HEK293 (cell line): ENCODE results near the gene ADAMTS17.

Source experiments
- BCL11A ChIP-seq: fragments of 450-650 bp; formaldehyde crosslinking; IDR thresholded peaks from 2 replicates; pipeline ENCODE4 v1.5.1; 2016; ENCODE audit warnings: low read depth, missing biosample characterization, missing genetic modification characterization
- KLF10 ChIP-seq: fragments of 450-650 bp; IDR thresholded peaks from 2 replicates; pipeline ENCODE4 v1.5.1; 2018; ENCODE audit warnings: missing biosample characterization, mild to moderate bottlenecking, missing genetic modification characterization
- ZNF221 ChIP-seq: fragments of 450-650 bp; formaldehyde crosslinking; IDR thresholded peaks from 2 replicates; pipeline ENCODE4 v1.5.1; 2017; ENCODE audit warnings: missing biosample characterization, missing genetic modification characterization, borderline replicate concordance
- ZNF48 ChIP-seq: fragments of 450-650 bp; formaldehyde crosslinking; IDR thresholded peaks from 2 replicates; pipeline ENCODE4 v1.5.1; 2016; ENCODE audit warnings: missing biosample characterization, missing genetic modification characterization
- ZNF747 ChIP-seq: fragments of 450-650 bp; formaldehyde crosslinking; IDR thresholded peaks from 2 replicates; pipeline ENCODE4 v1.5.1; 2016; ENCODE audit warnings: missing biosample characterization, missing genetic modification characterization
- TF ChIP-seq, protein P1 (sequence below): fragments of 450-650 bp; formaldehyde crosslinking; IDR thresholded peaks from 2 replicates; pipeline ENCODE4 v1.5.1; 2016; ENCODE audit warnings: missing biosample characterization, missing genetic modification characterization
- TF ChIP-seq, protein P2 (sequence below): fragments of 450-650 bp; formaldehyde crosslinking; IDR thresholded peaks from 2 replicates; pipeline ENCODE4 v1.5.1; 2016; ENCODE audit warnings: missing biosample characterization, missing genetic modification characterization
- TF ChIP-seq, protein P3 (sequence below): fragments of 450-650 bp; formaldehyde crosslinking; IDR thresholded peaks from 2 replicates; pipeline ENCODE4 v1.5.1; 2017; ENCODE audit warnings: missing biosample characterization, mild to moderate bottlenecking, missing genetic modification characterization, moderate library complexity

DNA sequence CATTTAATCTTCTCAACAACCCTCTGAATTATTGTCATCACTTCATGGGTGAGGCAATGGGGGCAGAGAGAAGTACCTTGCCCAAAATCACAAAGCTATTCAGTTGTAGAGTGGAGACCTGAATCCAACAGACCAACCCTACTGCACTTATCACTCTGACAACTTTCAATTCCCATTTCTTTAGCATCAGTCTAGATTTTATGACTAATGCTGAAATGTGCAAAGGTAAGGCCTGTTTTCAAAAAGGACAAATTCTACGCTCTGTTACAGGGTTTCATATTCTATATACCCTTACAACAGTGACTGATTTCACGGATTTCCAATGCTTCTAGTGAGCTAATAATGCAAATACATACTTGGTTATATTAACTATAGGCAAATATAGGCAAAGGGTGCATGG, 286.0 kb downstream of the ADAMTS17 start:
- TF ChIP-seq ZNF221 (tag by site-specific recombination) = no peak
- TF ChIP-seq KLF10 (tag by site-specific recombination) = no peak
- TF ChIP-seq, protein P1, sequence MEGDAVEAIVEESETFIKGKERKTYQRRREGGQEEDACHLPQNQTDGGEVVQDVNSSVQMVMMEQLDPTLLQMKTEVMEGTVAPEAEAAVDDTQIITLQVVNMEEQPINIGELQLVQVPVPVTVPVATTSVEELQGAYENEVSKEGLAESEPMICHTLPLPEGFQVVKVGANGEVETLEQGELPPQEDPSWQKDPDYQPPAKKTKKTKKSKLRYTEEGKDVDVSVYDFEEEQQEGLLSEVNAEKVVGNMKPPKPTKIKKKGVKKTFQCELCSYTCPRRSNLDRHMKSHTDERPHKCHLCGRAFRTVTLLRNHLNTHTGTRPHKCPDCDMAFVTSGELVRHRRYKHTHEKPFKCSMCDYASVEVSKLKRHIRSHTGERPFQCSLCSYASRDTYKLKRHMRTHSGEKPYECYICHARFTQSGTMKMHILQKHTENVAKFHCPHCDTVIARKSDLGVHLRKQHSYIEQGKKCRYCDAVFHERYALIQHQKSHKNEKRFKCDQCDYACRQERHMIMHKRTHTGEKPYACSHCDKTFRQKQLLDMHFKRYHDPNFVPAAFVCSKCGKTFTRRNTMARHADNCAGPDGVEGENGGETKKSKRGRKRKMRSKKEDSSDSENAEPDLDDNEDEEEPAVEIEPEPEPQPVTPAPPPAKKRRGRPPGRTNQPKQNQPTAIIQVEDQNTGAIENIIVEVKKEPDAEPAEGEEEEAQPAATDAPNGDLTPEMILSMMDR = no peak
- TF ChIP-seq BCL11A (tag by site-specific recombination) = no peak
- TF ChIP-seq, protein P2, sequence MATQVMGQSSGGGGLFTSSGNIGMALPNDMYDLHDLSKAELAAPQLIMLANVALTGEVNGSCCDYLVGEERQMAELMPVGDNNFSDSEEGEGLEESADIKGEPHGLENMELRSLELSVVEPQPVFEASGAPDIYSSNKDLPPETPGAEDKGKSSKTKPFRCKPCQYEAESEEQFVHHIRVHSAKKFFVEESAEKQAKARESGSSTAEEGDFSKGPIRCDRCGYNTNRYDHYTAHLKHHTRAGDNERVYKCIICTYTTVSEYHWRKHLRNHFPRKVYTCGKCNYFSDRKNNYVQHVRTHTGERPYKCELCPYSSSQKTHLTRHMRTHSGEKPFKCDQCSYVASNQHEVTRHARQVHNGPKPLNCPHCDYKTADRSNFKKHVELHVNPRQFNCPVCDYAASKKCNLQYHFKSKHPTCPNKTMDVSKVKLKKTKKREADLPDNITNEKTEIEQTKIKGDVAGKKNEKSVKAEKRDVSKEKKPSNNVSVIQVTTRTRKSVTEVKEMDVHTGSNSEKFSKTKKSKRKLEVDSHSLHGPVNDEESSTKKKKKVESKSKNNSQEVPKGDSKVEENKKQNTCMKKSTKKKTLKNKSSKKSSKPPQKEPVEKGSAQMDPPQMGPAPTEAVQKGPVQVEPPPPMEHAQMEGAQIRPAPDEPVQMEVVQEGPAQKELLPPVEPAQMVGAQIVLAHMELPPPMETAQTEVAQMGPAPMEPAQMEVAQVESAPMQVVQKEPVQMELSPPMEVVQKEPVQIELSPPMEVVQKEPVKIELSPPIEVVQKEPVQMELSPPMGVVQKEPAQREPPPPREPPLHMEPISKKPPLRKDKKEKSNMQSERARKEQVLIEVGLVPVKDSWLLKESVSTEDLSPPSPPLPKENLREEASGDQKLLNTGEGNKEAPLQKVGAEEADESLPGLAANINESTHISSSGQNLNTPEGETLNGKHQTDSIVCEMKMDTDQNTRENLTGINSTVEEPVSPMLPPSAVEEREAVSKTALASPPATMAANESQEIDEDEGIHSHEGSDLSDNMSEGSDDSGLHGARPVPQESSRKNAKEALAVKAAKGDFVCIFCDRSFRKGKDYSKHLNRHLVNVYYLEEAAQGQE (tag by site-specific recombination) = no peak
- TF ChIP-seq ZNF48 (tag by site-specific recombination) = no peak
- TF ChIP-seq, protein P3, sequence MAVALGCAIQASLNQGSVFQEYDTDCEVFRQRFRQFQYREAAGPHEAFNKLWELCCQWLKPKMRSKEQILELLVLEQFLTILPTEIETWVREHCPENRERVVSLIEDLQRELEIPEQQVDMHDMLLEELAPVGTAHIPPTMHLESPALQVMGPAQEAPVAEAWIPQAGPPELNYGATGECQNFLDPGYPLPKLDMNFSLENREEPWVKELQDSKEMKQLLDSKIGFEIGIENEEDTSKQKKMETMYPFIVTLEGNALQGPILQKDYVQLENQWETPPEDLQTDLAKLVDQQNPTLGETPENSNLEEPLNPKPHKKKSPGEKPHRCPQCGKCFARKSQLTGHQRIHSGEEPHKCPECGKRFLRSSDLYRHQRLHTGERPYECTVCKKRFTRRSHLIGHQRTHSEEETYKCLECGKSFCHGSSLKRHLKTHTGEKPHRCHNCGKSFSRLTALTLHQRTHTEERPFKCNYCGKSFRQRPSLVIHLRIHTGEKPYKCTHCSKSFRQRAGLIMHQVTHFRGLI = no peak
- TF ChIP-seq ZNF747 (tag by site-specific recombination) = no peak
